ENCODE data around the gene MDM2.
"Not testable (repeated sequence)": the region's sequence is repeated elsewhere in the genome, so short reads cannot be mapped to it uniquely, and the experiment has no call there.

DNA sequence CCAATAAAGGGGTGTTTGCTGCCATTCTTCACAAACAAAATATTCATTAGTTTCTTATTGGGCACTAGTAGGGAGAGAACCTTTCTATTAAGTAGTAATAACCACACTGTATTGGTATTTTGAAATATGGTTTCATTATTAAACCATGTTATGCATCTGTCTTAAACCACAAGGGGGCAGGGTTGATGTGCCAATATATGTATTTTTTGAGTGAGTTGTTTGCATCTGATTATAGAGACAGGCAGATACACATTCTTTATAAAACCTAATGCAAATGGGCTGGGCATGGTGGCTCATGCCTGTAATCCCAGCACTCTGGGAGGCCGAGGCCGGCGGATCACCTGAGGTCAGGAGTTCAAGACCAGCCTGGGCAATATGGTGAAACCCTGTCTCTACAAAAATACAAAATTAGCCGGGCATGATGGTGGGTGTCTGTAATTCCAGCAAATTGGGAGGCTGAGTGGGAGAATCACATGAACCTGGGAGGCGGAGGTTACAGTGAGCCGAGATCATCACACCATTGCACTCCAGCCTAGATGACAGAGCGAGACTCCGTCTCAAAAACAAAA, 56.0 kb downstream of the MDM2 start:
- TF ChIP-seq, protein P1, sequence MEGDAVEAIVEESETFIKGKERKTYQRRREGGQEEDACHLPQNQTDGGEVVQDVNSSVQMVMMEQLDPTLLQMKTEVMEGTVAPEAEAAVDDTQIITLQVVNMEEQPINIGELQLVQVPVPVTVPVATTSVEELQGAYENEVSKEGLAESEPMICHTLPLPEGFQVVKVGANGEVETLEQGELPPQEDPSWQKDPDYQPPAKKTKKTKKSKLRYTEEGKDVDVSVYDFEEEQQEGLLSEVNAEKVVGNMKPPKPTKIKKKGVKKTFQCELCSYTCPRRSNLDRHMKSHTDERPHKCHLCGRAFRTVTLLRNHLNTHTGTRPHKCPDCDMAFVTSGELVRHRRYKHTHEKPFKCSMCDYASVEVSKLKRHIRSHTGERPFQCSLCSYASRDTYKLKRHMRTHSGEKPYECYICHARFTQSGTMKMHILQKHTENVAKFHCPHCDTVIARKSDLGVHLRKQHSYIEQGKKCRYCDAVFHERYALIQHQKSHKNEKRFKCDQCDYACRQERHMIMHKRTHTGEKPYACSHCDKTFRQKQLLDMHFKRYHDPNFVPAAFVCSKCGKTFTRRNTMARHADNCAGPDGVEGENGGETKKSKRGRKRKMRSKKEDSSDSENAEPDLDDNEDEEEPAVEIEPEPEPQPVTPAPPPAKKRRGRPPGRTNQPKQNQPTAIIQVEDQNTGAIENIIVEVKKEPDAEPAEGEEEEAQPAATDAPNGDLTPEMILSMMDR (IDR thresholded peaks at IDR 0.05) = peak; percentile 82
- TF ChIP-seq CHD2 (IDR thresholded peaks at IDR 0.05; ENCODE audit: low read length, partially characterized antibody); RCOR1 (IDR thresholded peaks at IDR 0.05; ENCODE audit: low read length); REST (IDR thresholded peaks at IDR 0.05; ENCODE audit: low read depth, low read length); POLR2AphosphoS5 (IDR thresholded peaks at IDR 0.05; ENCODE audit: low read depth, low read length); JUND (IDR thresholded peaks at IDR 0.05); EP300 (IDR thresholded peaks at IDR 0.05; ENCODE audit: borderline replicate concordance in 1 of 2, low read depth in 1 of 2, low read length in 1 of 2): not testable (repeated sequence)

All from SK-N-SH (cell line).